Mononuclear cell (primary cell): ENCODE results near the gene PALLD. TPM values are rescaled to one million over a fixed set of nuclear protein-coding genes. Genes with fewer than 3 reads are reported as not detected.

Experiments used
- H3K27me3 ChIP-seq: 2 replicates; pipeline ENCODE4 v1.6.0; 2011; ENCODE audit warnings: low read length, control low read depth; ENCODE audit not compliant: insufficient read depth
- H3K4me1 ChIP-seq: 2 replicates; pipeline ENCODE4 v1.5.1; 2011; ENCODE audit warnings: mild to moderate bottlenecking, low read length, control low read depth; ENCODE audit not compliant: insufficient read depth
- H3K4me3 ChIP-seq: 2 replicates; pipeline ENCODE4 v1.5.1; 2011; ENCODE audit warnings: mild to moderate bottlenecking, low read length, moderate library complexity
- H3K9me3 ChIP-seq: 2 replicates; pipeline ENCODE4 v1.5.1; 2011; ENCODE audit warnings: low read depth, mild to moderate bottlenecking, control low read depth, low read length
- total RNA-seq: library from RNA; depleted of rRNA; stranded (reverse); fragments of >200 nt; gene quantifications from one replicate; pipeline ENCODE4 v1.2.3, GENCODE V29; 2012

Gene PALLD
- total RNA-seq, 1 donor: 1.8 TPM

GRCh38 chr4:168619266-168619631 is 122.4 kb downstream of the PALLD start:
- no peaks in the 10 kb centered on the region for H3K4me1 ChIP-seq

GRCh38 chr4:168621806-168622589 is 125.1 kb downstream of the PALLD start:
- Histone ChIP-seq H3K9me3 (no peaks in the 10 kb centered on the region), H3K27me3 (peaks cover 3% of the 10 kb centered on the region), H3K4me3 (no peak overlapping the region), H3K4me1 (no peaks in the 10 kb centered on the region)

More at GRCh38 chr4:168619266-168619631, 122.4 kb downstream of the PALLD start:
- H3K9me3 ChIP-seq: no peaks in the 10 kb centered on the region
- peaks cover 3% of the 10 kb centered on the region for H3K27me3 ChIP-seq
- no peak overlapping the region for H3K4me3 ChIP-seq

- peaks cover 3% of the 10 kb centered on the region for H3K27me3 ChIP-seq
- no peak overlapping the region for H3K4me3 ChIP-seq
- H3K9me3 ChIP-seq: no peaks in the 10 kb centered on the region
- no peaks in the 10 kb centered on the region for H3K4me1 ChIP-seq
Measured at GRCh38 chr4:168622600-168622999, 125.7 kb downstream of the PALLD start.

GRCh38 chr4:168623011-168623410 is 126.2 kb downstream of the PALLD start:
- Histone ChIP-seq H3K9me3 (no peaks in the 10 kb centered on the region), H3K27me3 (peaks cover 3% of the 10 kb centered on the region), H3K4me3 (no peak overlapping the region), H3K4me1 (no peaks in the 10 kb centered on the region)

GRCh38 chr4:168623484-168623883 is 126.6 kb downstream of the PALLD start:
- Histone ChIP-seq H3K27me3 (peaks cover 3% of the 10 kb centered on the region), H3K4me3 (no peak overlapping the region), H3K4me1 (no peaks in the 10 kb centered on the region), H3K9me3 (no peaks in the 10 kb centered on the region)

- H3K4me3 ChIP-seq: no peak overlapping the region
- no peaks in the 10 kb centered on the region for H3K9me3 ChIP-seq
- peaks cover 12% of the 10 kb centered on the region for H3K4me1 ChIP-seq
- H3K27me3 ChIP-seq: peaks cover 39% of the 10 kb centered on the region
Measured at GRCh38 chr4:168628251-168628650, 131.4 kb downstream of the PALLD start.

- peaks cover 52% of the 10 kb centered on the region for H3K27me3 ChIP-seq
- no peaks in the 10 kb centered on the region for H3K9me3 ChIP-seq
- H3K4me1 ChIP-seq: peaks cover 12% of the 10 kb centered on the region
- H3K4me3 ChIP-seq: no peak overlapping the region
Measured at GRCh38 chr4:168629566-168629965, 132.7 kb downstream of the PALLD start.

GRCh38 chr4:168630445-168631187 is 133.8 kb downstream of the PALLD start:
- no peak overlapping the region for H3K4me3 ChIP-seq
- H3K4me1 ChIP-seq: peaks cover 12% of the 10 kb centered on the region
- peaks cover 63% of the 10 kb centered on the region for H3K27me3 ChIP-seq
- no peaks in the 10 kb centered on the region for H3K9me3 ChIP-seq

GRCh38 chr4:168631241-168632162 is 134.7 kb downstream of the PALLD start:
- Histone ChIP-seq H3K27me3 (peaks cover 68% of the 10 kb centered on the region), H3K4me1 (peaks cover 12% of the 10 kb centered on the region), H3K9me3 (no peaks in the 10 kb centered on the region), H3K4me3 (no peak overlapping the region)

GRCh38 chr4:168632301-168632725 is 135.5 kb downstream of the PALLD start:
- peaks cover 12% of the 10 kb centered on the region for H3K4me1 ChIP-seq
- H3K4me3 ChIP-seq: no peak overlapping the region
- H3K9me3 ChIP-seq: no peaks in the 10 kb centered on the region
- H3K27me3 ChIP-seq: peaks cover 68% of the 10 kb centered on the region

GRCh38 chr4:168633064-168633463 is 136.2 kb downstream of the PALLD start:
- peaks cover 12% of the 10 kb centered on the region for H3K4me1 ChIP-seq
- peaks cover 68% of the 10 kb centered on the region for H3K27me3 ChIP-seq
- no peaks in the 10 kb centered on the region for H3K9me3 ChIP-seq
- H3K4me3 ChIP-seq: no peak overlapping the region

- peaks cover 68% of the 10 kb centered on the region for H3K27me3 ChIP-seq
- H3K4me1 ChIP-seq: peaks cover 12% of the 10 kb centered on the region
- no peaks in the 10 kb centered on the region for H3K9me3 ChIP-seq
- H3K4me3 ChIP-seq: no peak overlapping the region
Measured at GRCh38 chr4:168633496-168633895, 136.6 kb downstream of the PALLD start.

- Histone ChIP-seq H3K4me3 (no peak overlapping the region), H3K27me3 (peaks cover 68% of the 10 kb centered on the region), H3K4me1 (peaks cover 12% of the 10 kb centered on the region), H3K9me3 (no peaks in the 10 kb centered on the region)
Measured at GRCh38 chr4:168634276-168634802, 137.5 kb downstream of the PALLD start.

GRCh38 chr4:168636040-168636439 is 139.2 kb downstream of the PALLD start:
- Histone ChIP-seq H3K4me3 (no peak overlapping the region), H3K27me3 (peaks cover 51% of the 10 kb centered on the region), H3K4me1 (peaks cover 11% of the 10 kb centered on the region), H3K9me3 (no peaks in the 10 kb centered on the region)
